HL-60/S4 (cell line): ENCODE measurements around the gene CSF2.

Source experiments
- in situ Hi-C: fragments of 300-500 bp; cut with MboI; formaldehyde crosslinking; loops from 2 replicates; pipeline ENCODE4 v1.14.3; 2022; ENCODE audit warnings: low sequenced_read_pairs

The CSF2 gene

DNA sequence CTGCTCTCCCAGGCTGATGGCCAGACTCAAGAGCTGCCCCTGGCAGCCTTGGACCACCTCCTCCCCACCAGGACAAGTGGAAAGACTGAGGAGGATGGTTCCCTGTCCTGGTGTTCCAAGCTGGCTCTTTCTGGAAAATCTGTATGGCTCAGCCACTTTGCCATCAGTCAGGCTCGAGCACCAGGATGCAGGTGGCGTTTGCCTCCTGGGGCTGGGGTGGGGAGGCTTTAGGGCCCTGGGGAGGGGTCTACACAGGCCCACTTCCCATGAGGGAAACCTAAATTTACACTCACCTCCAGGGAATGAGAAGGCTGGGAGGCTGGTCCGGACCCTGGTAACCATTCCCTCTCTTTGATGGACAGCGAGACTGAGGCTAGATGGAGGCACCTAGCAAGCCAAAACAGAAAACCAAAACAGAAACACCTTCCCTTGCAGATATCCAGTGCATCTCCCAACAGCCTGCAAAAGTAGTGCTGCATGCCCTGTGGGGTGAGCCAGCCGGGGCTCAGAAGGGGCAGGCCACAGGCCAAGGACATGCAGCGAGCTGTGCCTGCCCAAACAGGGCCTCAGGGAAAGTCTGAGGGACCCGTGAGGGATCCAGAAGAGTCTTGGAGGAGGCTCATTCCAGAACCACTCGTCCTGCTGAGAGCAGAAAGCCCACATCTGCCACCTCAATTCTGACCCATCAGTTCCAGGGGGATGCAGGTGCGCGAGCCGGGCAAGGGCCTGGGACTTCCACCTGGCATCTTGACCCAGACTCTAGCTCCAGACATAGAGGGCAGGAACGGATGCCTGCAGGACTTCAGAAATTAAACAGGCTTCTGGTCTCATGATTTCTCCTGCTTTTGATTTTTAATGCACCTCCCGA, 5.4 kb upstream of the CSF2 start:
- in situ Hi-C loops = no loop called here

DNA sequence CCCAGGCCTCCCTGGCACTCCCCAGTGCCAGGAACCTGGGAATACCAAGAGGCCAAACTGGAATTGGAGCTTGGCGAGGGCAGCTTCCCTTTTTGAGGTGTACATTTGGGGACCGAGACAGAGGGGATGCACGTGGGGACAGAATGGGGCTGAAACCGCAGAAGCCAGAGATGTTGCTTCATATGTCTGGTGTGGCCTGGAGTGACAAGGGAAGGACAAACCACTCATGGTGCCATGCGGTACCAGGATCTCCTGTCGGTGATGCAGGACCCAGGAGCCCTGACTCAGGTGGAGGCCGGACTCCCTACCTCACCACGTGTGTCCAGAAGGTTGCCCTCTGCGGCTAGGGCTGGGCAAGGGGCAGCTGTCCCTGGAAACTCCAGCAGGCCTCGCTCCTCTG, 4.0 kb upstream of the CSF2 start:
- in situ Hi-C loops = no loop called here

DNA sequence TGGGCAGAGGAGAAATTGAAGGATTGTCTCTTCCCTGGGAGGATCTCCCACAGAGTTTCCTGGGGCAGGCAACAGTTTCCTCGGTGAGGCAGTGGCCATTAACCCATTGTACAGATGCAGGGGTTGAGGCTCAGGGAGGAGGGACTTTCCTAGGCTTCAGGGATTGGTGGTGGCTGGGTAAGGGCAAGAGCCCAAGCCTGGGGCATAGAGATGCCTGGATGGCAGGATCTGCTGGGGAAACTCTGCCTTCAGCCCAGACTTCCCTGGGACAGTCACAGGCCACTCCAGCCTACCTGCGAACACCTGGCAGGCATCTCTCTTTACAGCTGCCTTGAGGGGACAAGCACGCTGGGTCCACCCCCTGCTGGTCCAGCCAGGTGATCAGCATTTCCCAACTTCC, 3.6 kb upstream of the CSF2 start:
- in situ Hi-C loops = no loop called here

DNA sequence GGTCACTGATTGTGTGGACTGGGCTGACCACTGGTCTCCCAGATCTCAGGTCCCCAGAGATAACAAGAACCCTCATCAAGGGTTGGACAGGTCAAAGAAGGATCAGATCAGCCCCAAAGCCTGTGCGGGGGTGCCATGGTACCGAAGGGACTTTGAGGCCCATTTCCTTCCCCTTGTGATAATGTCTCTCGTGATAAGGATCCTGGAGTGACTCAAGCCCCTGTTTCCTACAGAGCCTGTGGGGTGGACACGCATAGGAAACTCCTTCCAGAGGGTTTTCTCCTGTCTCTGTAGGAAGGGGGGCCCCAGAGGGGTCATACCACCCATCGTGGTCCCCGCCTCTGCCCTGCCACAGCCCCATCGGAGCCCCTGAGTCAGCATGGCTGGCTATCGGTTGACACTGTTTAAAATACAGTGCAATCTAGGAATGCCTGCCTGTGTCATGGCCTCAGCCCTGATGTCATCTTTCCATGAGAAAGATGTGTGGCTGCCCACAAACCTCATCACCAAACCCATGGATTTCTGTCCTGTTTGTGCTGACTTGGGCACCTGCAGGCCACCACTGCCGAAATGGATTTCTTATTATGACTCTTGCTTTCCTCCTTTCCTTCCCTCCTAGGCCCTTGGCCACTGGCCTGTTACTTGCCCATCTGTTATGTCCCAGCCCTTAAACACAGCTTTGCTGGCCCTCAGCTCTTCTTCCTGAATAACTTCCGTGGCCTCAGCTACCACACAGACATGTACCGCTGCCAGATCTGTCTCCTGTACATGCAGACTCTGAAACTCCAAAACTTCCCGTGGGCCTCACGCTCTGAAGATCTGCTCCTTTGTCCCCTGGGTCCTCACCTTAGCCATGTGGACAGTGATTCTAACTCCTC, 2.9 kb upstream of the CSF2 start:
- in situ Hi-C loops = no loop called here

DNA sequence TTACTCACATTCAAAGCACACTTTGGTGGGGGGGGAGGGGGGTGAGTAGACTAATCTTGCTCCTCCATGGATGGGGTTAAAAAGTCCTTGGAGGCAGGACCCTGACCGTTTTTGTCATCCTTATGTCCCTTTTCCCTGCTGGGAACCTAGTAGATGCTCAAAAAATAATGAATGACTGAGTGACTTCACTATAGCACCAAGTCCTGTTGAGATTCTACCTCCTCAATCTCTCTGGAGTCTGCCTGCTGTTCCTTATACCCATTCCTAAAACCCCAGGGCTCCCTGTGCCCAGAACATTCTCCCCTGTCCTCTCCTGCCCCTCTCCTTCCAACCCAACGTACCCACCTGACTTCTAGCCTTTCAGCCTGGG, 2.3 kb upstream of the CSF2 start:
- in situ Hi-C loops = no loop called here

DNA sequence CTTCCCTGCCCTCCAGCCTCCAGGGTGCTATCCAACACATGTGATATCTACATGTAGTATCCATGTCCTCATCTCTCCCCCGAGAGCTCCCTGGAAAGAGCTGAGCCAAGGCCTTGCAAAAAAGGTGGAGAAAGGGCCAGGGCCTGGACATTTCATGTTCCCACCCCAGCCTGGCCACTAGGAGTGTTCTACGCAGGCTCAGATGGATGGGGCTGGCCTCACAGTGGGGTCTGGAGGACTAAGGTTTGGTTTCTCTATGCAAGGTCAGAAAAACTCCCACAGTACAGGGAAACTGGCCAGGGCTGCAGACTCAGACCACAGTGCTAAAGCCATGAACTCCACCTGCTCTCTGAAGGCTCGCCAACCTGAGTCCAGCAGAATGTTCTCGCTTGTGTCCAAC, 1.5 kb upstream of the CSF2 start:
- in situ Hi-C loops = no loop called here

DNA sequence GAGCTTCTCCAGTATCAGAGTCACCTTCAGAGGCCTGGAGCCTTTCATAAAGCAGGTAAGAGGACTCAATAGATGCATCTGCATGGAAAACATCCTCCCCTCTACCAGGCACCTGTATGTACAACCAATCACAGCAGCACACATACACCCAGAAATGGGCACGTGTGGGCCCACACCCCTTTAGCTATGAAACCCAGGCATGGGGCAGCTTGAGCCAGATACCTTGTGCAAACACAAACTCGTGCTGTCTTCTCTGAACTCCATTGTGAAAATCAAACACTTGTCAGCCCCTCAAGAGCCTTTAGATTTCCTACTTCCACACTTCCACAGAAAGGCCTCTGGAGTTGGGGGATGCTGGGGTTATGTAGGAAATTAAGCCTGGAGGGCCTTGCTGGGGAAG, 1.1 kb upstream of the CSF2 start:
- in situ Hi-C loops = no loop called here

DNA sequence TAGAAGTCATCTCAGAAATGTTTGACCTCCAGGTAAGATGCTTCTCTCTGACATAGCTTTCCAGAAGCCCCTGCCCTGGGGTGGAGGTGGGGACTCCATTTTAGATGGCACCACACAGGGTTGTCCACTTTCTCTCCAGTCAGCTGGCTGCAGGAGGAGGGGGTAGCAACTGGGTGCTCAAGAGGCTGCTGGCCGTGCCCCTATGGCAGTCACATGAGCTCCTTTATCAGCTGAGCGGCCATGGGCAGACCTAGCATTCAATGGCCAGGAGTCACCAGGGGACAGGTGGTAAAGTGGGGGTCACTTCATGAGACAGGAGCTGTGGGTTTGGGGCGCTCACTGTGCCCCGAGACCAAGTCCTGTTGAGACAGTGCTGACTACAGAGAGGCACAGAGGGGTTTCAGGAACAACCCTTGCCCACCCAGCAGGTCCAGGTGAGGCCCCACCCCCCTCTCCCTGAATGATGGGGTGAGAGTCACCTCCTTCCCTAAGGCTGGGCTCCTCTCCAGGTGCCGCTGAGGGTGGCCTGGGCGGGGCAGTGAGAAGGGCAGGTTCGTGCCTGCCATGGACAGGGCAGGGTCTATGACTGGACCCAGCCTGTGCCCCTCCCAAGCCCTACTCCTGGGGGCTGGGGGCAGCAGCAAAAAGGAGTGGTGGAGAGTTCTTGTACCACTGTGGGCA, 642 bp downstream of the CSF2 start:
- in situ Hi-C loops = no loop called here

DNA sequence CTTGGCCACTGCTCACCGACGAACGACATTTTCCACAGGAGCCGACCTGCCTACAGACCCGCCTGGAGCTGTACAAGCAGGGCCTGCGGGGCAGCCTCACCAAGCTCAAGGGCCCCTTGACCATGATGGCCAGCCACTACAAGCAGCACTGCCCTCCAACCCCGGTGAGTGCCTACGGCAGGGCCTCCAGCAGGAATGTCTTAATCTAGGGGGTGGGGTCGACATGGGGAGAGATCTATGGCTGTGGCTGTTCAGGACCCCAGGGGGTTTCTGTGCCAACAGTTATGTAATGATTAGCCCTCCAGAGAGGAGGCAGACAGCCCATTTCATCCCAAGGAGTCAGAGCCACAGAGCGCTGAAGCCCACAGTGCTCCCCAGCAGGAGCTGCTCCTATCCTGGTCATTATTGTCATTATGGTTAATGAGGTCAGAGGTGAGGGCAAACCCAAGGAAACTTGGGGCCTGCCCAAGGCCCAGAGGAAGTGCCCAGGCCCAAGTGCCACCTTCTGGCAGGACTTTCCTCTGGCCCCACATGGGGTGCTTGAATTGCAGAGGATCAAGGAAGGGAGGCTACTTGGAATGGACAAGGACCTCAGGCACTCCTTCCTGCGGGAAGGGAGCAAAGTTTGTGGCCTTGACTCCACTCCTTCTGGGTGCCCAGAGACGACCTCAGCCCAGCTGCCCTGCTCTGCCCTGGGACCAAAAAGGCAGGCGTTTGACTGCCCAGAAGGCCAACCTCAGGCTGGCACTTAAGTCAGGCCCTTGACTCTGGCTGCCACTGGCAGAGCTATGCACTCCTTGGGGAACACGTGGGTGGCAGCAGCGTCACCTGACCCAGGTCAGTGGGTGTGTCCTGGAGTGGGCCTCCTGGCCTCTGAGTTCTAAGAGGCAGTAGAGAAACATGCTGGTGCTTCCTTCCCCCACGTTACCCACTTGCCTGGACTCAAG, 1.5 kb downstream of the CSF2 start:
- in situ Hi-C loops = no loop called here

DNA sequence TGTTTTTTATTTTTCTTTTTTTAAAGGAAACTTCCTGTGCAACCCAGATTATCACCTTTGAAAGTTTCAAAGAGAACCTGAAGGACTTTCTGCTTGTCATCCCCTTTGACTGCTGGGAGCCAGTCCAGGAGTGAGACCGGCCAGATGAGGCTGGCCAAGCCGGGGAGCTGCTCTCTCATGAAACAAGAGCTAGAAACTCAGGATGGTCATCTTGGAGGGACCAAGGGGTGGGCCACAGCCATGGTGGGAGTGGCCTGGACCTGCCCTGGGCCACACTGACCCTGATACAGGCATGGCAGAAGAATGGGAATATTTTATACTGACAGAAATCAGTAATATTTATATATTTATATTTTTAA, 2.1 kb downstream of the CSF2 start:
- in situ Hi-C loops = no loop called here

DNA sequence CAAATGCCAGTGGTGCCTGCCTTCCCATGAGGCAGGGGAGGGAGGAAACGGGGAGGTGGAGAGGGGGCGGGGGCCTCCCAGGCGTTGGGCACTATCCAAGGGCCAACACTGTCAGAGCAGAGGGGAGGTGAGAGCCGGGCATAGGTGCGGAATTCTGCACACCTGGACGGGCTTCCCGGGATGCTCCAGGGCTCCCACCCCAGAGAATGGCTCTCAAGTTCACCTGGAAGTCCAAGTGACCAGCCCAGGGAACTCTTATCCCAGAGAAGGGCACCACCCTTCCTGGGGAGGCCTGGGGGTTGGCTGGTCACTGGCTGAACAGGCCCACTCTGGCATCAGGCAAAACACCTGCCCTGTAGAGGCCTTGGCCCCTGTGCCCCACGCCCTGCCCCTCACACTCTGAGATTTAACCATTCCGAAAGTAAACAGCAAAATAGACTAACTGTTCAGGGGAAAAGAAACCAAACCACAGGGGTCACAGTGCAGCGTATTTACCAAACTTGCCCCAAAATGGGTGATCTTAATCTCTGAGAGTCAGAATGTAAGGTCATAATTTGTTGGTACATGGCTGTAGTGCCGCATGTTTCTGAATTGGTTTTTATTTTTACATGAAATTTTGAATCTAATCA, 2.7 kb downstream of the CSF2 start:
- in situ Hi-C loops = no loop called here

DNA sequence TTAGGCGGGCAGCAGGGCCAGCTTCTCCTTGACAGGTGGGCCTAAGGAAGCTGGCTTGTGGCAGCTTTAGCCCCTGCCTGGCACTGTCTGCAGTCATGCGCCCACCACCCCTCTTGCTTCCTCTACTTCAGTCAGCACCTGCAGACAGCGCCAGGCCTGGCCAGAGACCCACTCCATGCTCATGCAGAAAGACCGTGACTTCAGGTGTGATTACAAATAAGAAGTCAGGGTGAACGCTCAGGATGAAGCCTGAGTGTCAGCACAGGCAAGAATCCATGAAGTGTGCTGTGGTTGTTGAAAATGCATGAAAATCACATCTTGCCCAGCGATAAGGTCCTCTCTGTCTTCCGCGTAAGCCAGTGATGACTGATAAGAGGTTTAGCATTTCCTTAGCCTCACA, 3.4 kb downstream of the CSF2 start:
- in situ Hi-C loops = no loop called here

DNA sequence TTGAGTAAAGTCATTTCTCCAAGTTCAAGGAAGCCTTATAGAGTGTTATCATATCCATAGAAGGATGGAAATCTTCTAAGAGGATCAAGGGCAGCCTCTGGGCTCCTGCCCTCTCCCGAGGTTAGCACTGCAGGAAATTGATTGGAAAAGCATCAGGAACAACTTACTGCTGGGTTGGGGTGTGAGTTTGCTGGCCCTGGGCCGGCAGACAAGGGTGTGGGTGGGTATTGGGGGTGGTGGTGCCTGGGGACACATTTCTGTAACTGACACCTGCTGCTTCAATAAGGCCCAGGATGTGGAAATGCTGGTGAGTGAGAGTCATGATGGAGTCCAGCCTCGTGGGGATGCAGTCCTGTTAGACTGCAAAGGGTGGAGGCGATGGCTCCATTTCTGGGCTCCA, 5.5 kb downstream of the CSF2 start:
- in situ Hi-C loops = no loop called here

DNA sequence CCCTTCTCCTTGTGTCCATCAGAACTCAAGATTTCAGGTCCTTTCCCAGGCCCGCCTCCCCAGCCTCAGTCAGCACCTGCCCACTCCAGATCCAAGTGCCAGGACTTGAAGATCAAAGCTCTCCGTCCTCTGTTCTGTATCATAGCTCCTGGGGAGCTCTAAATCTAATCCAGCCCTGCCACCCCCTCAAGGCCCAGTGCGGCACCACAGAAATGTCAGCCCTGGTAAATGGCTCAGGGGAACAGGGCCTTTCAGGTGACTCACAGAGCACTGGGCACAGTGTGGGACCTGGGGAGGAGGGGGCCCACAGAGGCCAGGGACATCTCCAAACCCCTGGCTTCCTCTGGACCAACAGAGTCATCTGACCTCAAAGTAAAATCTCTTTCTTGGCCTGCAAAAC, 6.0 kb downstream of the CSF2 start:
- in situ Hi-C loops = no loop called here

DNA sequence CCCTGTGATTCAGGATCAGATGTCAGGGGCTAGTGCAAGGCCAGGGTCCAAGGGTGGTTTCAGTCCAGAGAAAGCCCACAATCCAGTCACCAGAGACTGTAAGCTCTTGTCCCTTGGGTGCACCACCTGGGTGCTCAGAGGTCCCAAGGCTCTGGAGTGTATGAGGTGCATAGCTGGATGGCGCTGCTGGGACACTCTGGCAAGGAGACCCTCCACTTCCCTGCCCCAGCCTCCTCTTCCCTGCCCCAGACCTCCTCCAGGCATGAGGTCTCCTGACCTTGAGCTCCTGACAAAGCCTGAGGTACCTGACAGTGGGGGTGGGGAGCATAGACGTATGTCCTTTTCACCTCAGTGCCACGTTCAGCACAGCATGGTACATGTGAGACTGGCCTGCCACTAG, 7.0 kb downstream of the CSF2 start:
- in situ Hi-C loops = no loop called here

DNA sequence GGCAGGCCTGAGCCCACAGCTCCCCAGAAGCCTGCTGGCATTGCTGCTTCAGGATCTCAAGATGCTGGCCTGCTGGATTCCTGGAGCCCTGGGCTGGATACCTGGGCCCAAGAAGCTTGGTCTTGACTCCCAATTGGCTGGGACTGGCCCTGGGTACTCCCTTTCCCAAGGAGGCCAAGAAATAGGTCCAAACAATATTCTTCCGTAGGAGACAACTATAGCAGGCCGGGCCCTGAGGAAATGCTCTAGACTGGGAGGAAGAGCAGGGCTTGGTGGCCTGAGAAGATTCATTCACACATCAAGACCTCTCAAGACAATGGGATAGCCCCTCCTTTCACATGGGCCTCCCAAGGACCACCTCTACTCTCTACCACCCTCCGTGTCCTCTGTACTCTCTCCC, 7.9 kb downstream of the CSF2 start:
- in situ Hi-C loops = no loop called here

DNA sequence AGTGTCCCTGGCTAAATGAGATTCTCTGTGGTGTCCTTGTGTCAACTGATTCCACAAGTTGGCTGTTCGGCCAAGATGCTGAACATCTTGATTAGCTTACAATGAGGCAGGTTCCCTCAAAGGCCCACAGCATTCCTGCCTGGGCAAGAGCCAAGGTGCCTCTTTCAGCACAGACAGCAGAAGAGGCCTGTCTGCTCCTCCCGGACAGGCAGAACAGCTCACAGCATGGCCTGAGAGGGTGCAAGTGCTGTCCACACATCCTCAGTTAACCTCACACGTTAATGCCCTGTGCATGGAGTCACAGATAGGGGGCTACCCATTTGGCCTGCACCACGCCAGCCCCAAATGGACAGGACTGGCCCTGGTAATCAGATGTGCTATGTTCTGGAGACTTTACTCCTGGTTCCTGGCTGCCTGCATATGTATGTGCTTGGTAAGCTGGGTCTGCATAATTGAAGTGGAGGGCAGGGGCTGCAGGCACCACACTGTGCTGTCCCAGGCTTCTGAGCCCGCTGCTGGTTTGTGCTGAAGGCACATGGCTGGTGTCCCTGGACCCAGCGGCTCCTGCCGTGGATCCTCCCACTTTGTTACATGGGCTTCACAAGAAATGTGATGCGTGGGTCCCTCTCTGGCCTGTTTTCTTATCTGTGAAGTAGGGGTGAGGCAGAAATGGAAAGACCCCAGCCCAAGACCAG, 8.9 kb downstream of the CSF2 start:
- in situ Hi-C loops = no loop called here

DNA sequence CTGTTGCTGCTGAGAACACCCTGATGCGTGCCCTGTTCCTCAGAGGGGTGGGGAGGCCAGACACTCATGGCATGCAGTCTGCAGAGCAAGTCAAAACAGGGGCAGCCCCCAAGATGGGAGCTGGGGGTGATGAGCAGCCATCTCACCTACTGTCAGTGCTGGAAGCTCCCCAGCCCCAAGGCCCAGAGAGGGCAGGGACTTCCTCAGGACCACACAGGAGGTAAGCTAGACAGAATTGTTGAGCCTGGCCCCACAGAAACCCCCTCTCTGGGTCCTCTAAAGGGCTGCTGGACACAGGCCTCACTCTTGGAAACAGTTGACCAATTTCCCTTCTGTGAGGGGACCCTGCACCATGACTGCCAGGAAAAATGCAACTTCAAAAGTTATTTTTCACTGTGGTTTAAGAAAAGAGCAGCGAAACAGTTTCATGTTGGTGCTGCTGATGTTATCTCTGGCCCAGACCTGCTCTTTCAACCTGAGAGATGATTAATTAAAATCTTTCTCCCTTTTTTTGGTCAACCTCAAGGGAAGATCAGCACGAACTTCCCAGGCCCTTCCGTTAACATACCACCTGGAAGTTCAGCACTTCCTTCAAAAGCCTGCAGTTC, 9.6 kb downstream of the CSF2 start:
- in situ Hi-C loops = no loop called here

DNA sequence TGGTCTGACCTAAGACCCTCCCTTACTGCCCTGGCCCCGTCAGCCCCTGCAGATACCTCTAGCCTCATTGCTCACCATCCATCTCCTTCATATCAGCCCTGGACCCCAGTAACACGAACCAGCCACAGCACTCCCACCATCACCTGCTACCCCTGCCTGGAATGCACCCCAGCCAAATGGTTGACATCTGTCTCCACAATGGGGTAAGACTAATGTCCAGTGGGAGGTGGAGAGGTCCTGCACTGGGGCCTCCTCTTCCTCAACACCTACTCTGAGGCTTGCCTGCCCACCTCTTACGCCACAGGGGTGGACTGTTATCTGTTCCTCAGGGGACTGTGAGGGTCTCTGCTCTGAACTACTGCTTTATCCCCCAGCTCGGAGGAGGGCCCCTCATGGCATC, 12.1 kb downstream of the CSF2 start:
- in situ Hi-C loops = no loop called here
